Measurements from ENCODE around the gene LHX4.

LHX4 gene

GRCh38 chr1:180194546-180195207, 35.4 kb upstream of the LHX4 start:
- no CpG with 5 or more reads among the region's 19 CpGs for WGBS (ENCODE audit: extremely low coverage, insufficient coverage, insufficient read length)
- no peaks in the 10 kb centered on the region for H3K27me3 ChIP-seq (ENCODE audit: insufficient read depth, low read length)
- H2BK120ac ChIP-seq (ENCODE audit: insufficient read depth, low read length, poor library complexity) = no peak overlapping the region

DNA sequence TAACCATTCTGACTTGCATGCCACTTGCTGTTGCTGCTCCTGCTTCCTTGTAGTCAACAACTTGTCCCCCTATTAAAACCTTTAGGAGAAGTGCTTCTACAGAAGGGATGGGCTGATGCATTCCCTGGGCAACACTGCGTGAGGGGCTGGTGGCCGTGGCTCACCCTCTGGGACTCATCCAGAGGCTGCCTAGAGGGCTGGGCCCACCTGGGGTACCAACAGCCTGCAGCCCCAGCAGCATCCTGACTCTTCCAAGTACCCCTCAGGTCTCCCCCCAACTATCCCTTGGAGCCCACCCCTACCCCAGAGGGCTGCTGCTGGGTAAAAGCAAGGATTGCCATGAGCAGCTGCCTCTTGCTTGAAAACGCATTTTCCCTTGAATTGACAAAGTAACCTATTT, 34.7 kb upstream of the LHX4 start:
- H2BK12ac ChIP-seq (ENCODE audit: low read length) = no peak overlapping the region
- no peak overlapping the region for H3K23ac ChIP-seq (ENCODE audit: low read length)
- H3K9me3 ChIP-seq (ENCODE audit: insufficient read depth, low read depth, low read length) = no peaks in the 10 kb centered on the region
- WGBS (ENCODE audit: extremely low coverage, insufficient coverage, insufficient read length) = no CpG with 5 or more reads among the region's 3 CpGs
- H3K14ac ChIP-seq (ENCODE audit: low read length) = no peak overlapping the region
- H3K79me2 ChIP-seq (ENCODE audit: control insufficient read depth, insufficient read depth, low read length, poor library complexity) = no peaks in the 10 kb centered on the region
- no peak overlapping the region for H4K91ac ChIP-seq (ENCODE audit: low read depth, low read length)
- no peak overlapping the region for H2BK5ac ChIP-seq (ENCODE audit: low read depth, low read length, poor library complexity)
- no peak overlapping the region for H4K8ac ChIP-seq (ENCODE audit: low read depth, low read length)
- H3K27me3 ChIP-seq (ENCODE audit: insufficient read depth, low read length) = no peaks in the 10 kb centered on the region
- no peak overlapping the region for H3K9ac ChIP-seq (ENCODE audit: low read length)
- no peak for DNase-seq
- no peak overlapping the region for H3K4me3 ChIP-seq (ENCODE audit: low read depth, low read length)
- no peaks in the 10 kb centered on the region for H3K4me1 ChIP-seq (ENCODE audit: control insufficient read depth in 1 of 2, insufficient read depth in 2 of 2, low read length in 2 of 2)
- H3K4me2 ChIP-seq (ENCODE audit: low read length) = no peak overlapping the region
- no peak overlapping the region for H2AK5ac ChIP-seq (ENCODE audit: low read length)
- H3K36me3 ChIP-seq (ENCODE audit: control insufficient read depth in 1 of 2, insufficient read depth in 2 of 2, low read length in 2 of 2) = peaks cover 34 to 38% of the 10 kb centered on the region in 2 experiments
- no peak overlapping the region for H4K12ac ChIP-seq (ENCODE audit: low read depth, low read length)
- H3K4ac ChIP-seq (ENCODE audit: low read depth, low read length) = no peak overlapping the region
- no peak overlapping the region for H2AFZ ChIP-seq (ENCODE audit: insufficient read depth, low read length, poor library complexity)
- no peak overlapping the region for H3K27ac ChIP-seq (ENCODE audit: low read depth, low read length)
- H2BK120ac ChIP-seq (ENCODE audit: insufficient read depth, low read length, poor library complexity) = no peak overlapping the region
- H3K79me1 ChIP-seq (ENCODE audit: low read length) = no peaks in the 10 kb centered on the region
- no peak overlapping the region for H3K18ac ChIP-seq (ENCODE audit: low read length)

More at GRCh38 chr1:180194546-180195207, 35.4 kb upstream of the LHX4 start:
- Histone ChIP-seq H3K36me3 (ENCODE audit: control insufficient read depth in 1 of 2, insufficient read depth in 2 of 2, low read length in 2 of 2) (peaks cover 40 to 45% of the 10 kb centered on the region in 2 experiments), H2AFZ (ENCODE audit: insufficient read depth, low read length, poor library complexity) (no peak overlapping the region), H3K9me3 (ENCODE audit: insufficient read depth, low read depth, low read length) (no peaks in the 10 kb centered on the region), H3K4me2 (ENCODE audit: low read length) (no peak overlapping the region), H3K4me1 (ENCODE audit: control insufficient read depth in 1 of 2, insufficient read depth in 2 of 2, low read length in 2 of 2) (no peaks in the 10 kb centered on the region), H4K8ac (ENCODE audit: low read depth, low read length) (no peak overlapping the region), H4K91ac (ENCODE audit: low read depth, low read length) (no peak overlapping the region), H3K4ac (ENCODE audit: low read depth, low read length) (no peak overlapping the region), H3K79me2 (ENCODE audit: control insufficient read depth, insufficient read depth, low read length, poor library complexity) (no peaks in the 10 kb centered on the region), H3K23ac (ENCODE audit: low read length) (no peak overlapping the region), H3K9ac (ENCODE audit: low read length) (no peak overlapping the region), H3K79me1 (ENCODE audit: low read length) (no peaks in the 10 kb centered on the region), H3K14ac (ENCODE audit: low read length) (no peak overlapping the region), H2BK5ac (ENCODE audit: low read depth, low read length, poor library complexity) (no peak overlapping the region), H3K27ac (ENCODE audit: low read depth, low read length) (no peak overlapping the region), H3K4me3 (ENCODE audit: low read depth, low read length) (no peak overlapping the region), H4K12ac (ENCODE audit: low read depth, low read length) (no peak overlapping the region), H3K18ac (ENCODE audit: low read length) (no peak overlapping the region), H2AK5ac (ENCODE audit: low read length) (no peak overlapping the region), H2BK12ac (ENCODE audit: low read length) (no peak overlapping the region)
- no peak for DNase-seq

DNA sequence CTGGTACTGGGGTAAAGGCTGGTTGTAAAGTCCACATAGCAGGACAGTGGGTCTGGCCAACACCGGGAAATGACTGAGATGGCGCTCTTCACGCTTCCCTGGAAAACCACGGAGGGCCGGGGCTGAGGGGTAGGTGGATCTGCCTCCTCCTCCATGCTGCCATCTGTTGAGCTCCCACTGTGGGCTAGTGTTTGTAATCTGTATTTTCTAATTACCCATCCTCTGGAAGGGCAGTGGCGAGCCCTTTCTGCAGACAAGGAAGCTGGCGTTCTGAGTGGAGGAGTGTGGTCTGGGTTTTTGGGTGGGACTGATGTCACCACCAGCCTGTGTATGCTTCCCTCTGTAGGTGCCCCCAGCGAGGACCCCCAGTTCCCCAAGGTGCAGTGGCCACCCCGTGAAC, 34.1 kb upstream of the LHX4 start:
- DNase-seq = no peak
- H4K12ac ChIP-seq (ENCODE audit: low read depth, low read length) = no peak overlapping the region
- no peak overlapping the region for H4K91ac ChIP-seq (ENCODE audit: low read depth, low read length)
- no peak overlapping the region for H2AK5ac ChIP-seq (ENCODE audit: low read length)
- H3K4ac ChIP-seq (ENCODE audit: low read depth, low read length) = no peak overlapping the region
- no peak overlapping the region for H2BK120ac ChIP-seq (ENCODE audit: insufficient read depth, low read length, poor library complexity)
- H2BK5ac ChIP-seq (ENCODE audit: low read depth, low read length, poor library complexity) = no peak overlapping the region
- H3K27me3 ChIP-seq (ENCODE audit: insufficient read depth, low read length) = no peaks in the 10 kb centered on the region
- no peak overlapping the region for H3K4me2 ChIP-seq (ENCODE audit: low read length)
- H2AFZ ChIP-seq (ENCODE audit: insufficient read depth, low read length, poor library complexity) = no peak overlapping the region
- no peaks in the 10 kb centered on the region for H3K79me1 ChIP-seq (ENCODE audit: low read length)
- H3K23ac ChIP-seq (ENCODE audit: low read length) = no peak overlapping the region
- H3K9ac ChIP-seq (ENCODE audit: low read length) = no peak overlapping the region
- no peak overlapping the region for H3K4me3 ChIP-seq (ENCODE audit: low read depth, low read length)
- no peak overlapping the region for H4K8ac ChIP-seq (ENCODE audit: low read depth, low read length)
- H3K36me3 ChIP-seq (ENCODE audit: control insufficient read depth in 1 of 2, insufficient read depth in 2 of 2, low read length in 2 of 2) = peaks cover 31 to 37% of the 10 kb centered on the region in 2 experiments
- whole genome bisulfite sequencing (ENCODE audit: extremely low coverage, insufficient coverage, insufficient read length) = no CpG with 5 or more reads among the region's 9 CpGs
- H3K27ac ChIP-seq (ENCODE audit: low read depth, low read length) = no peak overlapping the region
- no peaks in the 10 kb centered on the region for H3K9me3 ChIP-seq (ENCODE audit: insufficient read depth, low read depth, low read length)
- no peak overlapping the region for H3K14ac ChIP-seq (ENCODE audit: low read length)
- H3K4me1 ChIP-seq (ENCODE audit: control insufficient read depth in 1 of 2, insufficient read depth in 2 of 2, low read length in 2 of 2) = no peaks in the 10 kb centered on the region
- no peak overlapping the region for H2BK12ac ChIP-seq (ENCODE audit: low read length)
- H3K18ac ChIP-seq (ENCODE audit: low read length) = no peak overlapping the region
- H3K79me2 ChIP-seq (ENCODE audit: control insufficient read depth, insufficient read depth, low read length, poor library complexity) = no peaks in the 10 kb centered on the region

GRCh38 chr1:180196436-180197003, 33.5 kb upstream of the LHX4 start:
- Histone ChIP-seq H4K91ac (ENCODE audit: low read depth, low read length) (no peak overlapping the region), H2BK5ac (ENCODE audit: low read depth, low read length, poor library complexity) (no peak overlapping the region), H2AK5ac (ENCODE audit: low read length) (no peak overlapping the region), H3K9ac (ENCODE audit: low read length) (no peak overlapping the region), H3K27me3 (ENCODE audit: insufficient read depth, low read length) (no peaks in the 10 kb centered on the region), H3K79me1 (ENCODE audit: low read length) (no peaks in the 10 kb centered on the region), H3K4ac (ENCODE audit: low read depth, low read length) (no peak overlapping the region), H2BK120ac (ENCODE audit: insufficient read depth, low read length, poor library complexity) (no peak overlapping the region), H3K79me2 (ENCODE audit: control insufficient read depth, insufficient read depth, low read length, poor library complexity) (no peaks in the 10 kb centered on the region), H2BK12ac (ENCODE audit: low read length) (no peak overlapping the region), H3K27ac (ENCODE audit: low read depth, low read length) (no peak overlapping the region), H3K18ac (ENCODE audit: low read length) (no peak overlapping the region), H3K9me3 (ENCODE audit: insufficient read depth, low read depth, low read length) (no peaks in the 10 kb centered on the region), H3K14ac (ENCODE audit: low read length) (no peak overlapping the region), H3K36me3 (ENCODE audit: control insufficient read depth in 1 of 2, insufficient read depth in 2 of 2, low read length in 2 of 2) (peaks cover 28 to 35% of the 10 kb centered on the region in 2 experiments), H3K4me1 (ENCODE audit: control insufficient read depth in 1 of 2, insufficient read depth in 2 of 2, low read length in 2 of 2) (no peaks in the 10 kb centered on the region), H3K4me2 (ENCODE audit: low read length) (no peak overlapping the region), H4K12ac (ENCODE audit: low read depth, low read length) (no peak overlapping the region), H3K4me3 (ENCODE audit: low read depth, low read length) (no peak overlapping the region), H2AFZ (ENCODE audit: insufficient read depth, low read length, poor library complexity) (no peak overlapping the region), H3K23ac (ENCODE audit: low read length) (no peak overlapping the region), H4K8ac (ENCODE audit: low read depth, low read length) (no peak overlapping the region)
- no peak for DNase-seq
- no CpG with 5 or more reads among the region's 17 CpGs for WGBS (ENCODE audit: extremely low coverage, insufficient coverage, insufficient read length)
